ENCODE data around the gene EXPH5.

DNA sequence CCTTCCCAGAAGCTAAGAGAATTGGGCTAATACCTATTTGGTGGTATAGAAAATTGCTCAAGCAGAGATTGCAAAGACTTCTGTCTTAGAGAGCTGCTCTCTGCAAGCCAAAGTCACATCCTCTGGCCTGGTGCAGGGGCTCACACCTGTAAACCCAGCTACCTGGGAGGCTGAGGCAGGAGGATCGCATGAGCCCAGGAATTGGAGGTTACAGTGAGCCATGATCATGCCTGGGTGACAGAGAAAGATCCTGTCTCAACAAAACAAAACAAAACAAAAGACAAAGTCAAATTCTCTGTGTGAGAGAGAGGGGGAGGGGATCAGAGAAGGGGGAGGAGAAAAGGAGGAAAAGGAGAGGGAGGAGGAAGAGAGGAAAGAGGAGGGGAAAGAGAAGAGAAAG is 15.0 kb upstream of the EXPH5 start:
- TF ChIP-seq, protein P1, sequence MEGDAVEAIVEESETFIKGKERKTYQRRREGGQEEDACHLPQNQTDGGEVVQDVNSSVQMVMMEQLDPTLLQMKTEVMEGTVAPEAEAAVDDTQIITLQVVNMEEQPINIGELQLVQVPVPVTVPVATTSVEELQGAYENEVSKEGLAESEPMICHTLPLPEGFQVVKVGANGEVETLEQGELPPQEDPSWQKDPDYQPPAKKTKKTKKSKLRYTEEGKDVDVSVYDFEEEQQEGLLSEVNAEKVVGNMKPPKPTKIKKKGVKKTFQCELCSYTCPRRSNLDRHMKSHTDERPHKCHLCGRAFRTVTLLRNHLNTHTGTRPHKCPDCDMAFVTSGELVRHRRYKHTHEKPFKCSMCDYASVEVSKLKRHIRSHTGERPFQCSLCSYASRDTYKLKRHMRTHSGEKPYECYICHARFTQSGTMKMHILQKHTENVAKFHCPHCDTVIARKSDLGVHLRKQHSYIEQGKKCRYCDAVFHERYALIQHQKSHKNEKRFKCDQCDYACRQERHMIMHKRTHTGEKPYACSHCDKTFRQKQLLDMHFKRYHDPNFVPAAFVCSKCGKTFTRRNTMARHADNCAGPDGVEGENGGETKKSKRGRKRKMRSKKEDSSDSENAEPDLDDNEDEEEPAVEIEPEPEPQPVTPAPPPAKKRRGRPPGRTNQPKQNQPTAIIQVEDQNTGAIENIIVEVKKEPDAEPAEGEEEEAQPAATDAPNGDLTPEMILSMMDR (IDR thresholded peaks at IDR 0.05; ENCODE audit: low read depth, low read length, poor library complexity, severe bottlenecking), result no peak
- no peak for TF ChIP-seq EZH2phosphoT487 (IDR thresholded peaks at IDR 0.05; ENCODE audit: borderline replicate concordance, low read length)
